Vagina (tissue), 2 donors: Measurements from ENCODE around the gene C10orf95.

ENCODE experiments used
- CTCF ChIP-seq, 3 experiments: fragments of 450-650 bp in 2 of 3; fragments of 200-600 bp in 1 of 3; sonication (generic) in 1 of 3; IDR thresholded peaks; one replicate each; pipeline ENCODE4 v1.5.1; 2017 to 2019; ENCODE audit warnings: antibody characterized with exemption in 3 of 3, mild to moderate bottlenecking in 2 of 3, moderate library complexity in 2 of 3
- POLR2A ChIP-seq, 2 donors: fragments of 450-650 bp; IDR thresholded peaks; one replicate each; pipeline ENCODE4 v1.6.1; 2017; ENCODE audit warnings: antibody characterized with exemption in 2 of 2, mild to moderate bottlenecking in 2 of 2, moderate library complexity in 2 of 2

GRCh38 chr10:102402512-102402896, 48.8 kb downstream of the C10orf95 start:
- TF ChIP-seq CTCF (IDR thresholded peaks at IDR 0.05) (no peak), POLR2A (IDR thresholded peaks at IDR 0.05) (no peak)
